ENCODE measurements around the gene TIMM22. TPM values are rescaled to one million over a fixed set of nuclear protein-coding genes. Genes with fewer than 3 reads are reported as not detected.
"Not testable (repeated sequence)": the region's sequence is repeated elsewhere in the genome, so short reads cannot be mapped to it uniquely, and the experiment has no call there.

TIMM22 gene
- total RNA-seq = 10 to 100 TPM; 11.7 to 15.7 (median 13.9) TPM

DNA sequence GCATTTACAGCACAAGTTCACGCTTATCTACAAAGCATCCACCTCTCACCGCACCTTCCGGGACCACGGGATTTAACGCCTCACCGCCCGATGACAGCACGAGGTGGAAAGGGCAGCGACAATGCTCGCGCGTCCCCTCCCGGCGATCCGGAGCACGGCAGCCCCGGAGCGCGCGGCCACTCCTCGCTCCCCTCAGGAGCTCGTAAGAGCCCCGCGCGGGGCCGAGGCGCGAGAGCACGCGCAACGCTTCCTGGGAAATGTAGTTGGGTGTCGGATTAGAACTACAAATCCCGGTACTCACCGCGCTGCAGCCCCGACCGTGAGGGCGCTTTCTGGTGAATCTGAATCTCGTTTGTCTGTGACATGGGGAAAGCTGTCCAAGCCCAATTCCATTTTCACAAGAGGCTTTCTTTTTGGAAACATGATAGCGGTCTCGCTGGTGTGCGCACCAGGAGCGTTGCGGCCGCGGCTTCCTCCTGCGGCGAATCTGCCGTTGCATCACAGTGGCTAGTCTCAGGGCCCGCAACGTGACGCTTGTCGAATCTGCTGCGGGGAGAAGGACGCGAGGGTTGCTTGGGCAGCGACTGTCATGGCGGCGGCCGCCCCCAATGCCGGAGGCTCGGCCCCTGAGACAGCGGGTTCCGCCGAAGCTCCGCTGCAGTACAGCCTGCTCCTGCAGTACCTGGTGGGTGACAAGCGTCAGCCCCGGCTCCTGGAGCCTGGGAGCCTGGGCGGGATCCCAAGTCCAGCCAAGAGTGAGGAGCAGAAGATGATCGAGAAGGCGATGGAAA, at the start of gene TIMM22:
TSS of gene TIMM22 (plus strand) at position 576 of the 791 bp plus-strand sequence. CDS start at position 590, 14 bp downstream.
- peak; percentile 87 to 98 for DNase-seq (ENCODE audit: low spot score in 2 of 2)
- WGBS, 2 donors = 0 to 1% methylated on average over 63 to 69 of the region's 71 CpGs
- TF ChIP-seq, protein P1, sequence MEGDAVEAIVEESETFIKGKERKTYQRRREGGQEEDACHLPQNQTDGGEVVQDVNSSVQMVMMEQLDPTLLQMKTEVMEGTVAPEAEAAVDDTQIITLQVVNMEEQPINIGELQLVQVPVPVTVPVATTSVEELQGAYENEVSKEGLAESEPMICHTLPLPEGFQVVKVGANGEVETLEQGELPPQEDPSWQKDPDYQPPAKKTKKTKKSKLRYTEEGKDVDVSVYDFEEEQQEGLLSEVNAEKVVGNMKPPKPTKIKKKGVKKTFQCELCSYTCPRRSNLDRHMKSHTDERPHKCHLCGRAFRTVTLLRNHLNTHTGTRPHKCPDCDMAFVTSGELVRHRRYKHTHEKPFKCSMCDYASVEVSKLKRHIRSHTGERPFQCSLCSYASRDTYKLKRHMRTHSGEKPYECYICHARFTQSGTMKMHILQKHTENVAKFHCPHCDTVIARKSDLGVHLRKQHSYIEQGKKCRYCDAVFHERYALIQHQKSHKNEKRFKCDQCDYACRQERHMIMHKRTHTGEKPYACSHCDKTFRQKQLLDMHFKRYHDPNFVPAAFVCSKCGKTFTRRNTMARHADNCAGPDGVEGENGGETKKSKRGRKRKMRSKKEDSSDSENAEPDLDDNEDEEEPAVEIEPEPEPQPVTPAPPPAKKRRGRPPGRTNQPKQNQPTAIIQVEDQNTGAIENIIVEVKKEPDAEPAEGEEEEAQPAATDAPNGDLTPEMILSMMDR (IDR thresholded peaks at IDR 0.05) = peak in 1 of 3 donors; percentile 27
- no peak for TF ChIP-seq POLR2A (IDR thresholded peaks at IDR 0.05)
- intact Hi-C loops (cut with DNase I; ENCODE audit: low total_unique reads) = no loop called here
- H3K4me3 ChIP-seq (ENCODE audit: low read depth, poor library complexity, severe bottlenecking) = peak within 1 kb of the TSS; percentile 92

DNA sequence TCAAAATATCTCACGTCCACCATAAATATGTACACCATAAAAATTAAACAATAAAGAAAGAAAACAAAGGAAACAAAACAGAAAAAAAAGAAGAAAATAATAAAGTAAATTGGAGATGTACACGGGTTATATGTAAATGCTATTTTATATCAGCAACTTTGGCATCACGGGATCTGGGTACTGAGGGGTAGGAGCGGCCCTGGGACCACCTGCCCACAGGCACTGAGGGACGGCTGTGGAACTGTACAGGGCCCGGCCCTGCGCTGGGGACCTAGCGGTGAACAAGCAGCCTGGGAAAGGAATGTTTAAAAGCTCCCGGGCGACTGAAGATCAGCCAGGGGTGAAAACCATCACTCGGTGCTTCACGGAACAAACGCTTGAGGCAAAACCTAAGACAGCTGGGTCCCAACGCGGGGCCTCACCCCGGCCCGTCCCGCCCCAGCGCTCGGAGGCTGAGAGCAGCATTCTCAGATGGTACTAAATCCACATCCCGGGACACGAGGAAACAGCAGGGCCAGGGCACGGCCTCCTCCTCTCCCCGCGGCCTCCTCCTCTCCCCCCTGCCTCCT, 48.6 kb upstream of the TIMM22 start:
- DNase-seq (ENCODE audit: low spot score in 2 of 2) = no peak
- TF ChIP-seq, protein P1 (IDR thresholded peaks at IDR 0.05) = no peak
- TF ChIP-seq POLR2A (IDR thresholded peaks at IDR 0.05) = no peak
- H3K4me3 ChIP-seq (ENCODE audit: low read depth, poor library complexity, severe bottlenecking) = no peak overlapping the region
- intact Hi-C loops (cut with DNase I; ENCODE audit: low total_unique reads) = no loop called here
- WGBS, 2 donors = 48 to 54% methylated on average over 20 to 24 of the region's 25 CpGs

DNA sequence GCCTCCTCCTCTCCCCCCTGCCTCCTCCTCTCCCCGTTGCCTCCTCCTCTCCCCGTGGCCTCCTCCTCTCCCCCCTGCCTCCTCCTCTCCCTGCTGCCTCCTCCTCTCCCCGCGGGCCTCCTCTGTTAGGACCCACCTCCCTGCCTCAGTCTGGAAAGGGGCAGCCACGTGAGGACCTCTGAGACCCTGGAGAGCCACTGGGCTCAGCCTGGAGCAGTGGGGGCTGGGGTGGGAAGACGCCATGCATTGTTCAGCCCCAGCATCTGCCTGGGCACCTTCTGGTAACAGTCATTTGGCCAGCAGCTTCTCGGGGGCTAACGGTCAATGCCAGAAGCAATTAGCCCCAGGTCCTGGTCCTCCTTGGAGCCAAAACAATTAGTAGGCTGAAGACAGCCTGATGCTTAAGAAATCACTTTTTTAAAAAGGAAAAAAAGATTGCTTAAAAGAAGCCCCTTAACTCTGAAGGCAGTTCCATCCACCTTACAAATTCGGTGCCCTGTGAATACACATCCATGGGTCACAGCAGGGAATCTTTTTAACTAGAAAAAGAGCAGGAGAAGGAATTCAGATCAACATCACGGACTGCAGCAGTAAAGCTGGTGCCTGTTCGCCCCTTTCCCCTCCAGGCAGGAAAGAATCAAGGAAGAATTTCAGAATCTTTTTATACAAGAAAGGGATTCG, 47.2 kb upstream of the TIMM22 start:
- no peak for DNase-seq (ENCODE audit: low spot score in 2 of 2)
- TF ChIP-seq, protein P1 (IDR thresholded peaks at IDR 0.05) = no peak
- TF ChIP-seq POLR2A (IDR thresholded peaks at IDR 0.05) = no peak
- intact Hi-C loops (cut with DNase I; ENCODE audit: low total_unique reads) = no loop called here
- H3K4me3 ChIP-seq (ENCODE audit: low read depth, poor library complexity, severe bottlenecking) = no peak overlapping the region
- 56 to 67% methylated on average over 8 to 11 of the region's 12 CpGs for WGBS, 2 donors

DNA sequence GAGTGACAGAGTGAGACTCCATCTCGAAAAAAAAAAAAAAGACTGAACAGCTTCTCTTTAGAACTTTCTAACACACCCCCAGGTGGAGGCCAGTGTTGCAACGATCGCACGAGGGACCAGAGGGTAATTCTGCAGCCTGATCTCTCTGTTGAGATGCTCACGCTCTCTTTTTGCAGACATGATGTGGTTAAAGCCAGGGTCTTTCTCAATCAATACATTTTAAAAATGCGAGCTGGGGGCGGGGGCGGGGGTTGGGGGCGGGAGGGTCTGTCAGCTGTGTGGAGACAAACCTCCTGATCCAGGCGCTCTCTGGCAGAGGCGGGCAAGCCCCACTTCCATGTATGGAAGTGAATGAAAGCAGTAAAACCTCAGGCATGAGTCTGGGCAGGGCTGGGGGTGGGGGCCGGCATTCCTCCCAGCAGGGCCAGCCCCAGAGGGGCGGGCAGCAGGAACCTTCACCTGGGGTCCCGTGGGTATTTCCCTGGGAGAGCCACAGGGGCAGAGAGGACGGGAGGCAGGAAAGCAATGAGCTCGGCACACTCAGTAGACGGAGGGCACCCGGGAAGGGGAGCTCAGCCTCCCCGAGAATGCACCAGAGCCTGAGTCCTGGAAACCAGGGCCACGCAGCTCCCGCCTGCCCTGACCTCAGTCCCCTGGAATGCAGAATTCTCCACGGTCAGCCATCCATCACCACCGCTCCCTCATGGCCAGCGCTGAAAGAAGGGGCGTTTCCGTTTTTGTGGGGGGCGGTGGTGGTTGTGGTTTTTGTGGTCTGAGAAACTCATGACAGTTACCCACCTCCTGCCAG, 45.4 kb upstream of the TIMM22 start:
- no peak for DNase-seq (ENCODE audit: low spot score in 2 of 2)
- H3K4me3 ChIP-seq (ENCODE audit: low read depth, poor library complexity, severe bottlenecking) = no peak overlapping the region
- 41 to 66% methylated on average over 27 of the region's 27 CpGs for WGBS, 2 donors
- TF ChIP-seq POLR2A (IDR thresholded peaks at IDR 0.05) = no peak
- TF ChIP-seq, protein P1 (IDR thresholded peaks at IDR 0.05) = no peak
- intact Hi-C loops (cut with DNase I; ENCODE audit: low total_unique reads) = no loop called here

DNA sequence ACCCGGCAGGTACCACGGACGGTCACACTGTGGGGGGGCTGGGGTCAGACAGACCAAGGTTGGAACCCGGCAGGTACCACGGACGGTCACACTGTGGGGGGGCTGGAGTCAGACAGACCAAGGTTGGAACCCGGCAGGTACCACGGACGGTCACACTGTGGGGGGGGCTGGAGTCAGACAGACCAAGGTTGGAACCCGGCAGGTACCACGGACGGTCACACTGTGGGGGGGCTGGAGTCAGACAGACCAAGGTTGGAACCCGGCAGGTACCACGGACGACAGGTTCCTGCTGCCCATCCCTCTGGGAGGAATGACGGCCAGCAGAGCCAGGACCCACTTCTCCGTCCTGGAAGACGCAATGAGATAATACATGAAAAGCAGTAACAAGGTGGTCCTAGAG, 44.3 kb upstream of the TIMM22 start:
- peak in 1 of 2 donors; percentile 89 for DNase-seq (ENCODE audit: low spot score in 2 of 2)
- intact Hi-C loops (cut with DNase I; ENCODE audit: low total_unique reads); H3K4me3 ChIP-seq (ENCODE audit: low read depth, poor library complexity, severe bottlenecking): not testable (repeated sequence)
- 92 to 97% methylated on average over 14 to 16 of the region's 18 CpGs for WGBS, 2 donors
